GM23338 (cell line): ENCODE results near the gene NR2C2.

ENCODE experiments used
- ZNF114 ChIP-seq: fragments of 250-450 bp; sonication (Bioruptor Pico); IDR thresholded peaks from 2 replicates; pipeline ENCODE4 v1.5.0; 2020; ENCODE audit warnings: mild to moderate bottlenecking, moderate library complexity
- TF ChIP-seq, protein P1 (sequence below), 2 experiments: fragments of 200-600 bp in 1 of 2; sonication (generic) in 1 of 2; conservative IDR thresholded peaks; 2 replicates each; pipeline versions ENCODE4 v1.5.1 to v1.6.1; 2016 to 2017; ENCODE audit warnings: antibody characterized with exemption in 2 of 2, low read depth in 2 of 2, mild to moderate bottlenecking in 2 of 2, moderate library complexity in 1 of 2

DNA sequence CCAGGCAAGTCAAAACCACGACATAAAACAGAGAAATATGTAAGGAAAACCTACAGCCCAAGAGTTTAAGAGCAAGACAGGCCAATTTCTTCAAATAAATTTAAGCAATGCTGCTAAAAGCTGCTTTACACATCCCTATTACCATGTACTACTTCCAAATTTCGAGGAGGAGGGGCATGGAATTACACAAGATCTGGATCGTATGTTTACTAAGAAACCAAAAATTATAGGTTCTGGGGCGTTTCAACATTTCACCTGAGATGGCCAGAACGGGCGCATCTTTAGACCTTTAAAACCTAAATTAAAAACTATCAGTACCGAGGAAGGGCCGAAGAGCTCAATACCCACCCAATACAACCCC, 664 bp upstream of the NR2C2 start:
- TF ChIP-seq, protein P1, sequence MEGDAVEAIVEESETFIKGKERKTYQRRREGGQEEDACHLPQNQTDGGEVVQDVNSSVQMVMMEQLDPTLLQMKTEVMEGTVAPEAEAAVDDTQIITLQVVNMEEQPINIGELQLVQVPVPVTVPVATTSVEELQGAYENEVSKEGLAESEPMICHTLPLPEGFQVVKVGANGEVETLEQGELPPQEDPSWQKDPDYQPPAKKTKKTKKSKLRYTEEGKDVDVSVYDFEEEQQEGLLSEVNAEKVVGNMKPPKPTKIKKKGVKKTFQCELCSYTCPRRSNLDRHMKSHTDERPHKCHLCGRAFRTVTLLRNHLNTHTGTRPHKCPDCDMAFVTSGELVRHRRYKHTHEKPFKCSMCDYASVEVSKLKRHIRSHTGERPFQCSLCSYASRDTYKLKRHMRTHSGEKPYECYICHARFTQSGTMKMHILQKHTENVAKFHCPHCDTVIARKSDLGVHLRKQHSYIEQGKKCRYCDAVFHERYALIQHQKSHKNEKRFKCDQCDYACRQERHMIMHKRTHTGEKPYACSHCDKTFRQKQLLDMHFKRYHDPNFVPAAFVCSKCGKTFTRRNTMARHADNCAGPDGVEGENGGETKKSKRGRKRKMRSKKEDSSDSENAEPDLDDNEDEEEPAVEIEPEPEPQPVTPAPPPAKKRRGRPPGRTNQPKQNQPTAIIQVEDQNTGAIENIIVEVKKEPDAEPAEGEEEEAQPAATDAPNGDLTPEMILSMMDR (conservative IDR thresholded peaks at IDR 0.05; ENCODE audit: low read depth in 2 of 2): no peak
- TF ChIP-seq ZNF114: no peak
